ENCODE results near the gene KIF11. TPM values are rescaled to one million over a fixed set of nuclear protein-coding genes. Genes with fewer than 3 reads are reported as not detected.

The KIF11 gene
- polyA plus RNA-seq, 1 donor from 2014 or later: 0.47 TPM

- Histone ChIP-seq H3K4me3 (ENCODE audit: low read length) (peak overlapping the region; percentile 61), H3K9ac (ENCODE audit: low read length) (no peak overlapping the region), H3F3A (ENCODE audit: insufficient read depth, low read length, poor library complexity, severe bottlenecking) (no peaks in the 10 kb centered on the region), H2AFZ (ENCODE audit: low read depth, low read length) (no peak overlapping the region), H4K20me1 (ENCODE audit: insufficient read depth) (no peaks in the 10 kb centered on the region), H3K9me3 (ENCODE audit: low read length) (no peaks in the 10 kb centered on the region), H3K27ac (ENCODE audit: low read length) (no peak overlapping the region), H3K4me2 (ENCODE audit: low read length) (peak overlapping the region; percentile 54), H3K79me2 (replicated peaks; ENCODE audit: insufficient read depth, low read length) (no peaks in the 10 kb centered on the region), H3K27me3 (ENCODE audit: insufficient read depth, low read depth, low read length) (peaks cover 68% of the 10 kb centered on the region), H3K9me2 (ENCODE audit: insufficient read depth, low read length) (no peaks in the 10 kb centered on the region), H3K36me3 (ENCODE audit: insufficient read depth, low read length) (no peaks in the 10 kb centered on the region)
- TF ChIP-seq MXI1 (conservative IDR thresholded peaks at IDR 0.05; ENCODE audit: poor library complexity, severe bottlenecking) (no peak), SMC3 (conservative IDR thresholded peaks at IDR 0.05; ENCODE audit: poor library complexity) (no peak), POLR2AphosphoS5 (IDR thresholded peaks at IDR 0.05) (no peak), EZH2 (IDR thresholded peaks at IDR 0.05; ENCODE audit: borderline replicate concordance, insufficient read depth, low read length, poor library complexity, severe bottlenecking) (no peak), TAF1 (IDR thresholded peaks at IDR 0.05; ENCODE audit: low read depth) (no peak), RAD21 (conservative IDR thresholded peaks at IDR 0.05) (no peak), EP300 (conservative IDR thresholded peaks at IDR 0.05; ENCODE audit: poor library complexity, severe bottlenecking) (no peak)
- TF ChIP-seq, protein P1, sequence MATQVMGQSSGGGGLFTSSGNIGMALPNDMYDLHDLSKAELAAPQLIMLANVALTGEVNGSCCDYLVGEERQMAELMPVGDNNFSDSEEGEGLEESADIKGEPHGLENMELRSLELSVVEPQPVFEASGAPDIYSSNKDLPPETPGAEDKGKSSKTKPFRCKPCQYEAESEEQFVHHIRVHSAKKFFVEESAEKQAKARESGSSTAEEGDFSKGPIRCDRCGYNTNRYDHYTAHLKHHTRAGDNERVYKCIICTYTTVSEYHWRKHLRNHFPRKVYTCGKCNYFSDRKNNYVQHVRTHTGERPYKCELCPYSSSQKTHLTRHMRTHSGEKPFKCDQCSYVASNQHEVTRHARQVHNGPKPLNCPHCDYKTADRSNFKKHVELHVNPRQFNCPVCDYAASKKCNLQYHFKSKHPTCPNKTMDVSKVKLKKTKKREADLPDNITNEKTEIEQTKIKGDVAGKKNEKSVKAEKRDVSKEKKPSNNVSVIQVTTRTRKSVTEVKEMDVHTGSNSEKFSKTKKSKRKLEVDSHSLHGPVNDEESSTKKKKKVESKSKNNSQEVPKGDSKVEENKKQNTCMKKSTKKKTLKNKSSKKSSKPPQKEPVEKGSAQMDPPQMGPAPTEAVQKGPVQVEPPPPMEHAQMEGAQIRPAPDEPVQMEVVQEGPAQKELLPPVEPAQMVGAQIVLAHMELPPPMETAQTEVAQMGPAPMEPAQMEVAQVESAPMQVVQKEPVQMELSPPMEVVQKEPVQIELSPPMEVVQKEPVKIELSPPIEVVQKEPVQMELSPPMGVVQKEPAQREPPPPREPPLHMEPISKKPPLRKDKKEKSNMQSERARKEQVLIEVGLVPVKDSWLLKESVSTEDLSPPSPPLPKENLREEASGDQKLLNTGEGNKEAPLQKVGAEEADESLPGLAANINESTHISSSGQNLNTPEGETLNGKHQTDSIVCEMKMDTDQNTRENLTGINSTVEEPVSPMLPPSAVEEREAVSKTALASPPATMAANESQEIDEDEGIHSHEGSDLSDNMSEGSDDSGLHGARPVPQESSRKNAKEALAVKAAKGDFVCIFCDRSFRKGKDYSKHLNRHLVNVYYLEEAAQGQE (IDR thresholded peaks at IDR 0.05; ENCODE audit: borderline replicate concordance): no peak
- TF ChIP-seq, protein P2, sequence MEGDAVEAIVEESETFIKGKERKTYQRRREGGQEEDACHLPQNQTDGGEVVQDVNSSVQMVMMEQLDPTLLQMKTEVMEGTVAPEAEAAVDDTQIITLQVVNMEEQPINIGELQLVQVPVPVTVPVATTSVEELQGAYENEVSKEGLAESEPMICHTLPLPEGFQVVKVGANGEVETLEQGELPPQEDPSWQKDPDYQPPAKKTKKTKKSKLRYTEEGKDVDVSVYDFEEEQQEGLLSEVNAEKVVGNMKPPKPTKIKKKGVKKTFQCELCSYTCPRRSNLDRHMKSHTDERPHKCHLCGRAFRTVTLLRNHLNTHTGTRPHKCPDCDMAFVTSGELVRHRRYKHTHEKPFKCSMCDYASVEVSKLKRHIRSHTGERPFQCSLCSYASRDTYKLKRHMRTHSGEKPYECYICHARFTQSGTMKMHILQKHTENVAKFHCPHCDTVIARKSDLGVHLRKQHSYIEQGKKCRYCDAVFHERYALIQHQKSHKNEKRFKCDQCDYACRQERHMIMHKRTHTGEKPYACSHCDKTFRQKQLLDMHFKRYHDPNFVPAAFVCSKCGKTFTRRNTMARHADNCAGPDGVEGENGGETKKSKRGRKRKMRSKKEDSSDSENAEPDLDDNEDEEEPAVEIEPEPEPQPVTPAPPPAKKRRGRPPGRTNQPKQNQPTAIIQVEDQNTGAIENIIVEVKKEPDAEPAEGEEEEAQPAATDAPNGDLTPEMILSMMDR (IDR thresholded peaks at IDR 0.05; ENCODE audit: poor library complexity, severe bottlenecking): no peak
Observed at GRCh38 chr10:92699518-92700381, 106.8 kb downstream of the KIF11 start.

GRCh38 chr10:92702301-92702916 is 109.5 kb downstream of the KIF11 start:
- H3K27me3 ChIP-seq (ENCODE audit: insufficient read depth, low read depth, low read length): peaks cover 42% of the 10 kb centered on the region
- no peak overlapping the region for H3K4me2 ChIP-seq (ENCODE audit: low read length)
- H3K27ac ChIP-seq (ENCODE audit: low read length): no peak overlapping the region
- no peaks in the 10 kb centered on the region for H4K20me1 ChIP-seq (ENCODE audit: insufficient read depth)
- no peak overlapping the region for H3K4me3 ChIP-seq (ENCODE audit: low read length)
- H3K79me2 ChIP-seq (replicated peaks; ENCODE audit: insufficient read depth, low read length): no peaks in the 10 kb centered on the region
- H2AFZ ChIP-seq (ENCODE audit: low read depth, low read length): no peak overlapping the region
- no peaks in the 10 kb centered on the region for H3F3A ChIP-seq (ENCODE audit: insufficient read depth, low read length, poor library complexity, severe bottlenecking)
- H3K36me3 ChIP-seq (ENCODE audit: insufficient read depth, low read length): no peaks in the 10 kb centered on the region
- no peaks in the 10 kb centered on the region for H3K9me3 ChIP-seq (ENCODE audit: low read length)
- H3K9me2 ChIP-seq (ENCODE audit: insufficient read depth, low read length): no peaks in the 10 kb centered on the region
- H3K9ac ChIP-seq (ENCODE audit: low read length): no peak overlapping the region
- TF ChIP-seq TAF1 (IDR thresholded peaks at IDR 0.05; ENCODE audit: low read depth) (no peak), EZH2 (IDR thresholded peaks at IDR 0.05; ENCODE audit: borderline replicate concordance, insufficient read depth, low read length, poor library complexity, severe bottlenecking) (no peak), MXI1 (conservative IDR thresholded peaks at IDR 0.05; ENCODE audit: poor library complexity, severe bottlenecking) (no peak)

Small RNAs within 50 kb of the gene (small RNA-seq; reads per million reads assigned to genes)
- 0 reads per million in 3 experiments for gene RN7SL644P

Other genes starting within 250 kb of the KIF11 start
- gene IDE, start 19.0 kb upstream of the KIF11 start, polyA plus RNA-seq: 10.4 and 11.5 TPM in 2 replicates
- not detected in 2 replicates for gene HHEX, start 96.8 kb downstream of the KIF11 start, polyA plus RNA-seq

Measured in neural cell (in vitro differentiated cells).